ENCODE data around the gene ACSM2B.
"Not testable (repeated sequence)": the region's sequence is repeated elsewhere in the genome, so short reads cannot be mapped to it uniquely, and the experiment has no call there.

Gene ACSM2B, protein sequence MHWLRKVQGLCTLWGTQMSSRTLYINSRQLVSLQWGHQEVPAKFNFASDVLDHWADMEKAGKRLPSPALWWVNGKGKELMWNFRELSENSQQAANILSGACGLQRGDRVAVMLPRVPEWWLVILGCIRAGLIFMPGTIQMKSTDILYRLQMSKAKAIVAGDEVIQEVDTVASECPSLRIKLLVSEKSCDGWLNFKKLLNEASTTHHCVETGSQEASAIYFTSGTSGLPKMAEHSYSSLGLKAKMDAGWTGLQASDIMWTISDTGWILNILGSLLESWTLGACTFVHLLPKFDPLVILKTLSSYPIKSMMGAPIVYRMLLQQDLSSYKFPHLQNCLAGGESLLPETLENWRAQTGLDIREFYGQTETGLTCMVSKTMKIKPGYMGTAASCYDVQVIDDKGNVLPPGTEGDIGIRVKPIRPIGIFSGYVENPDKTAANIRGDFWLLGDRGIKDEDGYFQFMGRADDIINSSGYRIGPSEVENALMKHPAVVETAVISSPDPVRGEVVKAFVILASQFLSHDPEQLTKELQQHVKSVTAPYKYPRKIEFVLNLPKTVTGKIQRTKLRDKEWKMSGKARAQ

DNA sequence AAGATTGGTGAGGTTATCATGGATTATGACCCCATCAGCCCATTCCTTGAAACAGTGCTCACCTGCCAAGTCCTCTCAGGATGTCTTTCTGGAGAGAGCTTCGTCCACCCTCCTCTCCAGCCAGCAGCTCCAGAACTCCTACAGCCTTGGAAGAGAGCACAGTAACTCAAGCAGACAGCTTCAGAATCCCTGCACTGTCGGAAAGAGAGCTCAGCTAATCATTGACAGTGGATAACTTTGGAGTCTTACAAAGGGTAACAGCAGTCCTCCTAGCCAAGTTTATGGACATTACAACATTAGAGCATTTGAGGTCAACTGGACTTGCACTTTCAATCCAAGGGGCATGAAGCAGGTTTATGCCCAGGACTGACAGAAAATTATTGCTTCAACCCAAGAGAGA, at the start of gene ACSM2B:
ACSM2B (minus strand) TSS at position 223 of the 400 bp plus-strand sequence. CDS start 11,522 bp downstream, outside the sequence.
- H3K27me3 Mint-ChIP-seq, H3K36me3 Mint-ChIP-seq, H3K9me3 Mint-ChIP-seq, ATAC-seq, H3K4me1 Mint-ChIP-seq, H3K27ac Mint-ChIP-seq, H3K4me3 Mint-ChIP-seq: not testable (repeated sequence)

DNA sequence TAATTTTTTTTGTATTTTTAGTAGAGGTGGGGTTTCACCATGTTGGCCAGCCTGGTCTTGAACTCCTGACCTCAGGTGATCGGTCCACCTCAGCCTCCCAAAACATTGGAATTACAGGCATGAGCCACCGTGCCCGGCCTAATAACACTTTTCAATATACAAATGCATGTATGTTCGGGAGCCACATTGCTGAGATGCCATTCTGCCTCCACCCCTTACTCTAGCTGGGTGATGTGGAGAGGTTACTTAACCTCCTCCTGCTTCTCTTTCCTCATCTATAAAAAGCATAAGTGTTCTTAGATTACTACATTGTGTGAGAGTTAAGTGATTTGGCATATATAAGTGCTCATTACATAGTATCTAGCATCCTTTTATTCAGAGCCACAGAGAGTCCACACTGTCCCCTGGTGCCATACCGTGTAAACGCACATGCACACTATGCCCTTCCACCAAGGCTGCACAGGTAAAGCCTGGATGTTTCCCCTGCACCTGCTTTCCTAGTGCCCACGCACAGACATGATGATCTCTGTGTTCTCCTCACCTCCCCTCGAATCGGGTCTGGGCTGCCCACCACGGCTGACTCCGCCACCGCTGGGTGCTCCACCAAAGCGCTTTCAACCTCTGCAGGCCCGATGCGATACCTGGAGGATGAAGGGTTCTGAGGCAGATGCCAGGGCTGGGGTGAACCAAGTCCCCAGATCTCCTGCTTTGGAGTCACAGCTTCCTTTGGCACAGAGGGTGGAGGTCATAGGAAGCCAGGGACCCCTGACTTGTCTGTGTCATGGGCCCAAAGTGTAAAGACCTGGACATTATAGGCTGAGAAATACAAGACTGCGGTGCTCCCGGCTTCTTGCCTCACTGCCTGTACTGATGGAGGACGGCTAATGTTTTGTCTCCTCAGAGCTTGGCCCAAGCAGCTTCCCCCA, 49.0 kb upstream of the ACSM2B start:
- H3K36me3 Mint-ChIP-seq, result no peaks in the 10 kb centered on the region
- H3K27me3 Mint-ChIP-seq, result no peaks in the 10 kb centered on the region
- peaks cover 7% of the 10 kb centered on the region for H3K4me1 Mint-ChIP-seq
- no peaks in the 10 kb centered on the region for H3K9me3 Mint-ChIP-seq
- H3K4me3 Mint-ChIP-seq, result no peak overlapping the region
- no peak overlapping the region for H3K27ac Mint-ChIP-seq
- no peak for ATAC-seq

DNA sequence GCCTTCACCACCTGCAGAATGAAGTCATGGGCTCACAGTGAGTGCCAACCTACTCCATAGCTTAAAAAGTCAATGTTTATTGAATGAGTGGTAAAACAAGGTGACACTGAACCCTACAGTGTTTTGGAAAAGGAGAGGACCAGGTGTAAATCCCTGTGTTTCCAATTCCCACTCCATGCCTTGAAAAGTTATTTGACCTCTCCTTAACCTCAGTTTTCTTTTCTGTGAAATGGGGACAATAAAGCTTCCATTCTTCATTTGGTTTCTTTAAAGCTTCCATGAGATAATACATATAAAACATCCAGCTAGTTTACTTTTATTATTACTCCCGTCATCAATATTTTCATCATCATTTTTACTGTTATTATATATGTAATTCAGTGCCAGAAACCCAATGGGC, 48.0 kb upstream of the ACSM2B start:
- no peak overlapping the region for H3K27ac Mint-ChIP-seq
- no peaks in the 10 kb centered on the region for H3K36me3 Mint-ChIP-seq
- H3K4me1 Mint-ChIP-seq, result peaks cover 7% of the 10 kb centered on the region
- H3K4me3 Mint-ChIP-seq, result no peak overlapping the region
- no peaks in the 10 kb centered on the region for H3K27me3 Mint-ChIP-seq
- no peak for ATAC-seq
- no peaks in the 10 kb centered on the region for H3K9me3 Mint-ChIP-seq

DNA sequence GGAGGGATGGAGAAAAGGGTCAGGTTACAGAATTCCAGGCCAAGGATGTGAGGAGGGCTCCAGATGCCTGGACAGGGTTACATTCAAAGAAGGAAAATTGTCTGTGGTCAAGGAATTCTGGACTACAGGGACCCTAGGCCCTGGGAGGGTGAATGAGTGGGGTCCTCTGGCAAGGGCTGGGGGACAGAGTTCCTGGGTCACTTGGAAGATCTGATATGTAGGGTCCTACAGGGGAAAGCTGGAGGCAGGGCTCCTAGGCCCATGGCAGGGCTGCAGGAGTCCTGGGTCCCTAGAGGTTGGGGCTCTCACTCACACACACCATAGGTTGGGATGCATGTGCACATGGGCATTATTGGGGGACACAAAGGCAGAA, 46.3 kb upstream of the ACSM2B start:
- Mint-ChIP-seq H3K27me3 (no peaks in the 10 kb centered on the region), H3K27ac (no peak overlapping the region), H3K4me3 (no peak overlapping the region), H3K36me3 (no peaks in the 10 kb centered on the region), H3K4me1 (no peaks in the 10 kb centered on the region), H3K9me3 (no peaks in the 10 kb centered on the region)
- no peak for ATAC-seq

DNA sequence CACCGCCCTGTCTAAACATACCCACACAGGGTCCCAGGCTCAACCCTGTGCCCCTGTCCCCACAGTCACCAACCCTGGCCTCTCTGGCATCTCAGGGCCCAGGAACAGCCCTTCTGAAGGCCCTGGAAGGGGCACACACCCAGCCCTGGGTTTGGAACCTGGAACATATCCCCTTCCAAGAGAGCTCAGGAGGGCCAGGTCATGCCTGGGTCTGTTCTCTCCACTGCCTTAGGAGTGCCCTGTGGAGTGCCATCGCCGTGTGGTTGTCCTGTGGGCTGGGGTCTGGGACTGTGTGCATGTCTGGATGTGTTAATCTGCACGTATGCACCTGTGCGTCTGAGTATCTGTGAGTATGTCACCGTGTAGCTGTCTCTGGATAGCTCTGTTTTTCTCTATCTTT, 45.2 kb upstream of the ACSM2B start:
- Mint-ChIP-seq H3K36me3 (no peaks in the 10 kb centered on the region), H3K9me3 (no peaks in the 10 kb centered on the region), H3K27ac (no peak overlapping the region), H3K4me1 (no peaks in the 10 kb centered on the region), H3K27me3 (no peaks in the 10 kb centered on the region), H3K4me3 (no peak overlapping the region)
- no peak for ATAC-seq

DNA sequence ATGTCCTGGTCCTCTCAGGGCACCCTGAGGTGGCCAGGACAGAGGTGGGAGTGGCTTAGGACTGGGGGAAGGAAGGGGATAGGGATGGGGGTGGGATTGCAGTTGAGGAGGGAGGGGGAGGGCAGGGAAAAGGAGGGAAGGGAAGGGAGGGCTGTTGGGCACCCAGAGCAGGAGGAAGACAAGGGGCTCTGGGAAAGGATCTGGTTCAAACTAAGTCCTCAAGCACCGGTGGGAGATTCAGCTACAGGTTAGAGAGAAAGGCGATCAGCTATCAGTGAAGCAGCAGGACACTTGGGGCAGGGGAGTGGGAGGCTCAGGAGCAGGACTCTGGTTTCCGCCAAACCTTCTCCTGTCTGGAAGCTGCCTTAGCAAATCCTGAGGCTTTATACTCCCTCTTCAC, 44.6 kb upstream of the ACSM2B start:
- ATAC-seq, result no peak
- Mint-ChIP-seq H3K27ac (no peak overlapping the region), H3K36me3 (no peaks in the 10 kb centered on the region), H3K27me3 (no peaks in the 10 kb centered on the region), H3K4me1 (no peaks in the 10 kb centered on the region), H3K9me3 (no peaks in the 10 kb centered on the region), H3K4me3 (no peak overlapping the region)

DNA sequence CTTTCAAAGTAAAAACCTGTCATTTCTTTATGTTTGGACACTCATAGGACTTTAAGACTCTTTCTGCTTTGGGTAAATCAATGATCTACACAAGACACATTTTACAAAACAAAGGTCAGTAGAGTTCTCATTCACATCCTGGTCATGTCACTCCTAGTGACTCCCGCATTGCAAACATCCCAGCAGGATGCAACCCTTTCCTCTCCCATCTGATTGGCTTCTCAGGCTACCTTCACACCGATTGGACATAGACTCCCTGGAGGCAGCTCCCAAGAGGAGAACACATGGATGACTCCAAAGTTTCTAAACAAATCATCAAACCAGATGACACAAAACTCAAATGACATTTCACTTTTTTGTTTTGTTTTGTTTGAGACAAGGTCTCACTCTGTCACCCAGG, 43.8 kb upstream of the ACSM2B start:
- Mint-ChIP-seq H3K27ac (no peak overlapping the region), H3K4me1 (no peaks in the 10 kb centered on the region), H3K36me3 (no peaks in the 10 kb centered on the region), H3K27me3 (no peaks in the 10 kb centered on the region), H3K9me3 (no peaks in the 10 kb centered on the region), H3K4me3 (no peak overlapping the region)
- no peak for ATAC-seq

DNA sequence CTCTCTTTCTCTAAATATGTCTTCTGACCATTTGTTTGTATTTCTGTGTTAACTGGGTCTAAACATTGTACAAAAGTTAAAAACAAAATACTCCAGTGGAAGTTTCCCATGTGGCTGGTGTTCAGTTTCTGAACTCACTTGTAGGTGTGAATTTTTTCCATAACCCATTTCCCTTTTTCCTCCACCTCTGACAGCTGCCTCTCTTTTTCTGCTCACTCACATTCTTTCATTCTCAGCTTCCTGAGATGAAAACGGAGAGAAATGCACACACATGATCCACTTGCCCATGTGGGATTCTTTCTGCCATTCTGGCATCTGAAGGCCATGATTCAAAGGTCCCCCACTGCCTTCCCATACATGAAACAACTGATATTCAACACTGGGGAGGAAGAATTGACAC, 41.1 kb upstream of the ACSM2B start:
- no peak for ATAC-seq
- Mint-ChIP-seq H3K27ac (no peak overlapping the region), H3K36me3 (no peaks in the 10 kb centered on the region), H3K9me3 (no peaks in the 10 kb centered on the region), H3K4me1 (no peaks in the 10 kb centered on the region), H3K27me3 (peaks cover 11% of the 10 kb centered on the region), H3K4me3 (no peak overlapping the region)

DNA sequence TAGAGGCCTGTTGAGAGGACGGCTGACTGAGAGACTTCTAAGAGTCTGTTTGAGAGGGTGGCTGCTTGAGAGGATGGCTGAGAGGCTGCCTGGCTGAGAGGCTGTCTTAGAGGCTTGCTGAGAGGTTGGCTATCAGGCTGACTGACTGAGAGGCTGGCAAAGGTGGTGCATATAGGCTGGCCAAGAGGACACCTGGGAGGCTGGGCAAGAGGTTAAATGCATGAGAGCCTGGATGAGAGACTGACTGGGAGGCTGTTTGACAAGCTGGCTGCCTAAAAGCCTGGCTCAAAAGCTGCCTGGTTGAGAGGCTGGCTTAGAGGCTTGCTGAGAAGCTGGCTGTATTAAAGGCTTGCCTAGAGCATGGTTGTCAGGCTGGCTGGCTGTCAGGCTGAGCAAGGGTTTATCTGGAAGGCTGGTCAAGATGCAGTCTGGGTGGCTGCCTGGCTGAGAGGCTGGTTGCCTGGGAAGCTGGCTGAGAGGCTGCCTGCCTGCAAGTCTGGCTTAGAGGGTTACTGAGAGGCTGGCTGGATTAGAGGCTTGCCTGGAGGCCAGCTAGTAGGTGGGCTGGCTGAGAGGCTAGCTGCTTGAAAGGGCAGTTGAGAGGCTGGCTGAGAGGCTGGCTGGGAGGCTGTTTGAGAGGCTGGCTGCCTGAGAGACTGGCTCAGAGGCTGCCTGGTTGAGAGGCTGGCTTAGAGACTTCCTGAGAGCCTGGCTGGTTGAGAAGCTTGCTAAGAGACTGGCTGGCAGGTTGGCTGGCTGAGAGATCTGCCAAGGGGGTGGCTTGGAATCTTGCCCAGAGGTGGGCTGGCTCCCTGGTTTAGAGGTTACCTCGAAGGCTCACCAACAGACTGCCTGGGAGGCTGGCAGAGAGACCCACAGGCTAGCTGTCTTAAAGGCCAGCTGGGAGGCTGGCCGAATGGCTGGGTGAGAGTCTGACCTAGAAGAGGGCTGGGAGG, 38.3 kb upstream of the ACSM2B start:
- no peak for ATAC-seq
- peaks cover 38% of the 10 kb centered on the region for H3K27me3 Mint-ChIP-seq

DNA sequence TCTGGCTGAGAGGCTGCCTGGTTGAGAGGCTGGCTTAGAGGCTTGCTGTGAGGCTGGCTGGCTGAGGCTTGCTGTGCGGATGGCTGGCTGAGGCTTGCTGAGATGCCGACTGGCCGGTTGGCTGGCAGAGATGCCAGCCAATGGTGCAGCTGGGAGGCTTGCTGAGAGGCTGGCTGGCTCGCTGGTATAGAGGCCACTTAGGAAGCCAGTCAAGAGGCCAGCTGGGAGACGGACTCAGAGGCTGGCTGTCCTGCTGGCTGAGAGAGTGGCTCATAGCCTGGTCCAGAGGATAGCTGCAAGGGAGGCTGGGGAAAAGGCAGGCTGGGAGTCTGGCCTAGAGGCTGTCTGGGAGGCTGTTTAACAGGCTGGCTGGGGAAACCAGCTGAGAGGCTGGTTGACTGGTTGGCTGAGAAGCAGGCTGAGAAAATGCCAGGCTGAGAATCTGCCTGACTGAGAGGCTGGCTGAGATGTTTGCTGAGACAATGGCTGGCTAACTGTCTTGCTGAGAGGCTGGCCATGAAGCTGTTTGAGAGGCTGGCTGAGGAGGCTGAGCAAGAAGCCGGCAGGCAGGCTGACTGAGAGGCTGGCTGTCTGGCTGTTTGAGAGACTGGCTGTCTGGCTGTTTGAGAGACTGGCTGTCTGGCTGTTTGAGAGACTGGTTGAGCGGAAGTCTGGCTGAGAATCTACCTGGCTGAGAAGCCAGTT, 37.5 kb upstream of the ACSM2B start:
- Mint-ChIP-seq H3K27me3 (peaks cover 38% of the 10 kb centered on the region), H3K36me3 (no peaks in the 10 kb centered on the region), H3K9me3 (no peaks in the 10 kb centered on the region), H3K27ac (no peak overlapping the region), H3K4me1 (no peaks in the 10 kb centered on the region), H3K4me3 (no peak overlapping the region)
- no peak for ATAC-seq

More for the DNA sequence above, 38.3 kb upstream of the ACSM2B start:
- Mint-ChIP-seq H3K27ac (no peak overlapping the region), H3K36me3 (no peaks in the 10 kb centered on the region), H3K9me3 (no peaks in the 10 kb centered on the region), H3K4me3 (no peak overlapping the region), H3K4me1 (no peaks in the 10 kb centered on the region)

DNA sequence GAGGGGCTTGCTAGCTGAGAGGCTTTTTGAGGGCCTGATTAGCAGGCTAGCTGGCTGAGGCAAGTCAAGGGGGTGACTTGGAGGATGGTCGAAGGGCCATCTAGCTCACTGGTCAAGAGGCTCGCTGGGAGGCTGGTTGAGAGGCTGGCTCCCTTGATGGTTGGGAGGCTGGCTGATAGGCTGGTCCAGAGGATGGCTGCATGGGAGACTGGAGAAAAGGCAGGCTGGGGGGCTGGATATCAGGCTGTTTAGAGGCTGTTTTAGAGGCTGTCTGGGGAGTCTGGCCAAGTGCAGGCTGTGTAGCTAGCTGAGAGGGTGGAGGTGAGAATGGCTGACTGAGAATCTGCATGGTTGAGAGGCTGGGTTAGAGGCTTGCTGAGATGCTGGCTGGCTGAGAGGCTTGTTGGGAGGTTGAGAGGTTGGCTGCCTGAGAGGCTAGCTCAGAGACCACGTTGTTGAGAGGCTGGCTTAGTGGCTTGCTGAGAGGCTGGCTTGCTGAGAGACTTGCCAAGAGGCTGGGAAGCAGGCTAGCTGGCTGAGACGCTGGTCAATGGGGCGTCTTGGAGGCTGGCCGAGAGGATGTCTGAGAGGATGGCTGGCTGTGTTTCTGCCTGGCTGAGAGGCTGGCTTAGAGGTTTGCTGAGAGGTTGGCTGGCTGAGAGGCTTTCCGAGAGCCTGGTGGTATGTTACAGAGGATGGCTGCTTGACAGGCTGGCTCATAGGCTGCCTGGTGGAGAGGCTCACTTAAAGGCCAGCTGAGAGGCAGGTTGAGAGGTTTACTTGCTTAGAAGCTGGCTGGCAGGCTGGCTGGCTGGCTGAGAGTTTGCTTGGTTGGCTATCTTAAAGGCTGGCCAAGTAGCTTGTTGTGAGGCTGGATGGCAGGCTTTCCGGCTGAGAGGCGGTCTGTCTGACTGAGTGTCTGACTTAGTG, 36.6 kb upstream of the ACSM2B start:
- no peak for ATAC-seq
- Mint-ChIP-seq H3K4me1 (no peaks in the 10 kb centered on the region), H3K4me3 (no peak overlapping the region), H3K36me3 (no peaks in the 10 kb centered on the region), H3K27me3 (peaks cover 38% of the 10 kb centered on the region), H3K9me3 (no peaks in the 10 kb centered on the region), H3K27ac (no peak overlapping the region)

DNA sequence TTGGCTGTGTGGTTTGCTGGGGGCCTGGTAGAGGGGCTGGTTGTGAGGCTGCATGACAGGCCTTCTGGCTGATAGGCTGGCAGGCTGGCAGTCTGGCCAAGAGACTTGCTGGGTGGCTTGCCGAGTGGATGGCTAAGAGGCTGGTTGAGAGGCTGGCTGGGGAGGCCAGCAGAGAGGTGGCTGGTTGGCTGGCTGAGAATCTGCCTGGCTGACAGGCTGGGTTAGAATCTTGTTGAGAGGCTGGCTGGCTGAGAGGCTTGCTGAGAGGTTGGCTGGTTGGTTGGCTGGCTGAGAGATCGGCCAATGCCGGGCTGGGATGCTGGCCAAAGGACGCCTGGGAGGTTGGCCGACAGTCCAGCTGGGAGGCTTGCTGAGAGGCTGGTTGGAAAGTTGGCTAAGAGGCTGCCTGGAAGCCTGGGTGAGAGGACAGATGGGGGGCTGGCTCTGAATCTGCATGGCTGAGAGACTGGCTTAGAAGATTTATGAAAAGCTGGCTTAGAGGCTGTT, 35.9 kb upstream of the ACSM2B start:
- Mint-ChIP-seq H3K27me3 (peaks cover 38% of the 10 kb centered on the region), H3K27ac (no peak overlapping the region), H3K4me3 (no peak overlapping the region), H3K4me1 (no peaks in the 10 kb centered on the region), H3K36me3 (no peaks in the 10 kb centered on the region), H3K9me3 (no peaks in the 10 kb centered on the region)
- no peak for ATAC-seq

DNA sequence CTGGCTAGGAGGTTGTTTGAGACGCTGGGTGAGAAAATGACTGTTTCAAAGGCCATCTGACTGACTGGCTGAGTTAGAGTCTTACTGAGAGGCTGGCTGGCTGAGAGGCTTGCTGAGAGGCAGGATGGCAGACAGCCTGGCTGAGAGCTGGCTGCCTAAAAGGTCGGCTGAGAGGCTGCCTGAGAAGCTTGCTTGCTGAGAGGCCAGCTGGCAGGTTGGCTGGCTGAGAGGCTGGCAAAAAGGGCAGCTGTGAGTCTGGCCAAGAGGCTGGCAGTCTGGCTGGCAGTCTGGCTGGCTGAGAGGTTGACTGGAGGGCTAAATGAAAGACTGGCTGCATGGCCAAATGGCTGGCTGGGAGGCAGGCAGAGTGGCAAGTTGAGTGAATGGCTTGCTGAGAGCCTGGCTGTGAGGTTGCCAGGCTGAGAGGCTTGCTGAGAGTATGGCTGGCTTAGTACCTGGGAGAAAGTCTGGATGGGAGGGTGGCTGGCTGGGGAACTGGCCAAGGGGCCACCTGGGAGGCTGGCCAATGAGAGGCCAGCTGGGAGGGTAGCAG, 35.3 kb upstream of the ACSM2B start:
- Mint-ChIP-seq H3K27ac (no peak overlapping the region), H3K4me3 (no peak overlapping the region), H3K36me3 (no peaks in the 10 kb centered on the region), H3K9me3 (no peaks in the 10 kb centered on the region), H3K27me3 (peaks cover 38% of the 10 kb centered on the region), H3K4me1 (no peaks in the 10 kb centered on the region)
- ATAC-seq, result no peak

All from stimulated activated memory B cell treated with anti-CD40 and anti-IgM and Interleukin-4, amounts not matched to agents 10 μg/mL and 1 μg/mL and 100 μg/mL, for 72 hours (primary cell).